GM04503 (cell line): ENCODE data around the gene CFAP251.

Experiments
- DNase-seq: peaks from one replicate; pipeline ENCODE4 v3.0.0-alpha.2; 2012; ENCODE audit warnings: low read depth

CFAP251 gene

DNA sequence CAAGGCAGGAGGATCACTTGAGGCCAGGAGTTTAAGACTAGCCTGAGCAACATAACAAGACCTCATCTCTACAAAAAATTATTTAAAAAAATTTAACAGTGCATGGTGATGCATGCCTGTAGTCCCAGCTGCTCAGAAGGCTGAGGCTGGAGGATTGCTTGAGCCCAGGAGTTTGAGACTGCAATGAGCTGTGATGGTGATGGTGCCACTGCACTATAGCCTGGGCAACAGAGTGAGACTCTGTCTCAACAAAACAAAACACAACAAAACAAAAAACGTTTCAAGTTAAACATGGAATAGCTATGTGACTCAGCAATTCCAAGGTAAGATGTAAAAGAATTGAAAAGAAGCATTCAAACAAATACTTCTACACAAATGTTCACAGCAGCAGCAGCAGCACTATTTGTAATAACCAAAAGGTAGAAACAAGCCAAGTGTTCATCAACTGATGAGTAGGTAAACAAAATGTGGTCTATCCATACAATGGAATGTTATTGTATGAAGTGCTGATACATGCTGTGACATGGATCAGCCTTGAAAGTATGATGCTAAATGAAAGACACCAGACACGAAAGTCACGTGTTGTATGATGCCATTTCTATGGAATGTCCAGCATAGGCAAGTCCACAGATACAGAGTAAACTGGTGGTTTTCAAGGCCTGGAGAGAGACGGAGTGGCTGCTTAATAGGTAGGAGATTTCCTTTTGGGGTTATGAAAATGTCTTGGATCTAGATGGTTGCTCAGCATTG is 31.4 kb downstream of the CFAP251 start:
- DNase-seq, result no peak

DNA sequence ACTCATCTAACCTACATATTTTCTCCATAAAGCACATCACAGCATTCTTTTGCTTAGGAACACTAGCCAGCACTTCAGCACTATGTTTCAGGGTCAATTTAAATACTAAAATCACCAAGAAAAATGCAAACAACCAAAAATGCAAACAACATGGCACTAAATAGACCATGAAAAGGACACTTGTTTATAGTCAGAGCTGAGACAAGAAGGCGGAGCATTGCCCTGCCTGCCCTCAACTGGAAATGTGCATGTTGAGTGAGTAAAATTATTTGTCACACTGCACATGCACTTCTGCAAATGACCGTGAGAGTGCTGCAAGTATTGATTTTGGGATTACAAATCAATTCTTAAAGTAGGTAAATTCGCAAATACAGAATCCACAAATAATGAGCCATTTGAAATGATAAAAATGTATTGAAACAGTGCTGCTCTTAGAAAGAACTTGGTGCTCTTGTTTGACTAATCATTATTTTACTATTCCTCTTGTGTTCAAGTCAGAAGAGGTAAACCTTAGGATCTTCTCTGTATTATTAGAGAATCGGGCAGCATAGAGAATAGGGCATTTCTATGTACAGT is 34.8 kb downstream of the CFAP251 start:
- no peak for DNase-seq

DNA sequence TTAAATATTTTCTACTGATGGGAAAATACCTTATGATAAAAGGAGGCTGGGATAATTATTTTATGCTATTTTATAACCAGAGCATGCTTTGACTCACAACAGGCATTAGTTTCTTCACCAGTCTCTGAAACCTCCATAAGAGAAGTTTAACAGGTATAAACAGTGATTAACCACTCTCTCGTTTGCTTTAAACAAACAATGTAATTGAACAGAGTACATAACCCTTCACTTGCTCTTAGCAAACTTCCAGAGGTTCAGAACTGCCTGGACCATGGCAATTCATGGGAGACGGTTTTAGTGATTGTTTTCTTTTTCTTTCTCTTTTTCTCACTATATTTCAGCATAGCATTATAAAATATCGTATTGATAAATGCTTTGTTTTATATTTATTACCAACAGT is 35.3 kb downstream of the CFAP251 start:
- no peak for DNase-seq

DNA sequence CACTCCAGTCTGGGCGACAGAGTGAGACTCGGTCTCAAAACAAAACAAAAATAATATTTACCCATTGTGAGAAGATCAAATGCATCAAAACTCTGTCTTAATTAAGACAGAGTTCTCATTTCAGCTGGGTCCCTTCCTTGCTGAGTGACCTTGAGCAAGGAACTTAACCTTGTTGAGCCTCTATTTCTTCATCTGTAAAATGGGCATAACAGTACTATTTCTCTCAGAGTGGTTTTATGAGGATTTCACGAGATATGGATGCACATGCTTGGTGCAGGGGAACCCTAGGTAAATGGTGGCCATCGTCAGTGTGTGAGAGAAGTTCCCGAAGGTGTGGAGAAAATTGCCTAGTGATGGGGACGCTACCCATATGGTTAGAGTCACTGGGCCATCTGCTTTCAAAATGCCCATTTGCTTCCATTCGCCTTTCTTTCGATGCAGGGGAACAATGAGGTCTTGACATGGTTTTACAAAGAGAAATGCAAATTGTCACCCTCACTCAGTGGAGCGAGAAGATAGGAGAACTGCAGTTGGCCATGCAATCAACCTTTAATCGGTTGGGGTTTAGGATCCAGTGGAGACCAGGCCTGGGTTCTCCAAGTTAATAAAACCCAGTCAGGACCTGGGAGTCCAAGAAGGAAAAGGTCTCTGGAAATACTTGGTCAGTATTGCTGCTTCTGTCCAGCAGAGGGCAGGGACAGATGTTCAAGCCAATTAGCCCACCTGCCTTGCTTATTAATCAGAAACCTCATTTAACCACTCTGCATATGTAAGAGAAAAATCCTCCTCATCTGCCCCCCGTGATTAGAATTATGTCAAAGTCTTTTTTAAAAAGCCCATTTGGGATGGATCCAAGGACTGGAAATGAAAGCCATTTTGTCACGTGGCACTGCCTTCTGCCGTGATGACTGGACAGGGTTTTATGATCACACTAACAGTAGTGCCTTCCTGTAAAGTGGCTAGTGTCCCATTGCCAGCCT is 37.2 kb downstream of the CFAP251 start:
- DNase-seq, result no peak

DNA sequence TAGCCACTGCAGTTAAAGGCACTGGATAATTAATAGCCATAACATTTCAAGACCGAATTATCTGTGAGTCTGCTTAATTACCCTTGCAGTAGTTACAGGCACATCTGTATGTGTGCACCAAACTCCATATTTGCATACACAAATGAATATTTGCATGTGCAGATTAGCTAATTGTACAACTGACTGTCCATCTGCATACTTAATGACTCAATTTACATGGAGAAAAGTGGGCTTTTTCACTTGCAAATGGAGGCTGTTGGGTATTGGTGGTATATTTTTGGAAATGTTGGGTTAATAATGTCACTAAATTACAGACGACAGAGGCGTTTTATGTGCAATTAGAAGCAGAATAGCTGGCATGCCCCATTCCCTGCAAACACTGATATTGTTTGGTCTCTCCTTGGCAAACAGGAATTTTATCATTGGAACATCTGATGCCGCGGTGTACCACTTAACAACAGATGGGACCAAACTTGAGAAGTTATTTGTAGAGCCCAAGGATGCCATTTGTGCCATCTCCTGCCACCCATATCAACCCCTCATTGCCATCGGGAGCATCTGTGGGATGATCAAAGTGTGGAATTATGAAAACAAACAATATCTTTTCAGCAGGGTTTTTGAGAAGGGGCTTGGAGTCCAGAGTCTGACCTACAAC is 39.6 kb downstream of the CFAP251 start:
- no peak for DNase-seq

DNA sequence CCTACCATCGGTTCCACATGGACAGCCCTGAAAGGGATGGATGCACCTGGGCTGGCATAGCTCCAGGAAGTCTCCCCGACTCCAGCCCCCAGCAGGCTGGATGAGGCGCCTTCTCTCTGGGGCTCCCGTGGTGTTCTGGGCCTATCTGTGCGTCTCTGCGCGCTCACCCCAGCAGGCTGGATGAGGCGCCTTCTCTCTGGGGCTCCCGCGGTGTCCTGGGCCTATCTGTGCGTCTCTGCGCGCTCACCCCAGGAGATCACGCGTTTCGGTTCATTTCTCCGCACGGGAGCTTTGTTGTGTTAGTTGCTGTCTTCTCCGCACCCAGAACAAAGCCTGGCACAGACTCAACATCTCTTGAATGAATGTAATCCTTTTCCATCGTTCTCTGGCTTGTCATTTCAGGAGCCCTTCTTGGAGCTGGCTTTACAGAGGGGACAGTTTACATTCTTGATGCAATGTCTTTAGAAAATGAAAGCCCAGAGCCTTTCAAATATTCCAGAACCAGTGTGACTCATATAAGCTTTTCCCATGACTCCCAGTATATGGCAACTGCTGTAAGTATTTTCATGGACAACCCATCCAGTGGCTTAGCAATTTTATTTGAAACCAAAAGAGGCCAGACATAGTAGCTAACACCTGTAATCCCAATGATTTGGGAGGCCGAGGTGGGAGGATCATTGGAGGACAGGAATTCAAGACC is 40.3 kb downstream of the CFAP251 start:
- DNase-seq, result no peak

DNA sequence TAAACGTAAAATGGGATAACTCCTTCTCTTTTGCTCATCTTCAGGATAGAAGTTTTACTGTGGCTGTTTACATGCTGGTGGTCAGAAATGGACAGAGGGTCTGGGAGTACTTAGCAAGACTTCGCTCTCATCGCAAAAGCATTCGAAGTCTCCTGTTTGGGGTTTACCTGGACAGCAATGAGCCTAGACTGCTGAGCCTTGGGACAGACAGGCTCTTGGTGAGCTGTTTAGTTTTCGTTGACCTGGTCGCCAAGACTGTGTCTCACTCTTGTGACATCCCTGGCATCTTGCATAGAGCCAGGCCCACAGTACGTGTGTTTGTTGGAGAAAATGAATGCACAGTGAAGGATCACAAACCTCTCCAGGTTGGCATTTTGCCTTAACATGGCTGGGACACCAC is 42.1 kb downstream of the CFAP251 start:
- no peak for DNase-seq

DNA sequence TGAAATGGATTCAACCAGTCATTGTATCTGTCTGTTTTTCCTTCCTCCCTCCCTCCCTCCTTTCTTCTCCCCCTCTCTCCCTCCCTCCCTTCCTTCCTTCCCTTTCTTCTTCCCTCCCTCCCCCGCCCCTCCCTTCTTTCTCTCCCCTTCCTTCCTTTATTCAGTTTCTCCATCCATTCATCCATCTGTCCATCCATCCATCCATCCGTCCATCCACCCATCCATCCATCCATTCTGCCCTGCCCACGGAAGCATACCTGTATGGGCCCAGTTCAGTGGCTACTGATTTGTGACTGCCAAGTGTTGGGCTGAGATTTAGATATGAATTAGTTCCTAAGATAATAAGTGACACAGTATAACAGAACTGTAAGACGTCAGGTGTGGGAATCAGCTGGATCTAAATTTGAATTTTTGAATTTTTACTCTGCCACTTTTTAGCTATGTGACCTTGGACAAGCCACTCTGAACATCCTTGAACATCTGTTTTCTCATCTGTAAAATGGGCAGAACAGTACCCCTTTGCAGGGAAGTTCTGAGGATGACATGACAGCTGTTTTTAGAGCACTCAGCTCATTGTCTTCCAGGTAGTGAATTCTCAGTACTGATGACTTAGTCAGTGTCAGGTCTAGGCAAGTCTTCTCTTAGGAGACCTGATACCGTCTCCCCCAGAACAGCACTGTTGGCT is 42.9 kb downstream of the CFAP251 start:
- no peak for DNase-seq

DNA sequence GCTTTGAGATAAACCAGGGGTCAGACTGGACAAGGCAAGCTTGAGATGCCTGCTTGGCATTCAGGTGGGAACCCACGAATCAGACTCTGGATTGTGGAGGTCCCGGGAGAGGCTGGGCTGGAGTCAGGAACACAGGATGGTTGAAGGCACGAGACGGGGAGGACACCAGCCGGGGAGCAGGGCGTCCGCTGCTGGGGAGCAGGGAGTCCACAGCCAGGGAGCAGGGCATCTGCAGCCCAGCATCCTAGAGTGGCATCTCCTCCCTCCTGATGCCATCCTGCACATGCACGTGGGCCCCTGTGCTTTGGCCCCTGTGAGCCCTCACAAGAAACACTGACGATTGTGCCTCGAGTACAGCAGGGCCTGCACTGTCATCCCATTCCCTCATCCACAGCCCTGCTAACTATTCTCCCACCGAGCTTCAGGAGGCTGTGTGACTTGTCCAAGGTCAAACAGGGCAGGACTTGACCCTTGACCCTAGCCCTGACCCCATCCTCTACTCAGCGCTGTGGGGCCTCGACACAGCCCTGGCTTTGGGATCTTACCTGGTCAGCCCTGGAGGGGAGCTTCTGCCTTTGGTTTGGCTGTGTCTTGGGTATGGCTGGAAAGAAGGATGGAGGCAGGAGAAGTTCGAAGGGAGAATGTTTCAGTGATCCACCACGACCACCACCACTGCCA is 45.1 kb downstream of the CFAP251 start:
- DNase-seq, result no peak

DNA sequence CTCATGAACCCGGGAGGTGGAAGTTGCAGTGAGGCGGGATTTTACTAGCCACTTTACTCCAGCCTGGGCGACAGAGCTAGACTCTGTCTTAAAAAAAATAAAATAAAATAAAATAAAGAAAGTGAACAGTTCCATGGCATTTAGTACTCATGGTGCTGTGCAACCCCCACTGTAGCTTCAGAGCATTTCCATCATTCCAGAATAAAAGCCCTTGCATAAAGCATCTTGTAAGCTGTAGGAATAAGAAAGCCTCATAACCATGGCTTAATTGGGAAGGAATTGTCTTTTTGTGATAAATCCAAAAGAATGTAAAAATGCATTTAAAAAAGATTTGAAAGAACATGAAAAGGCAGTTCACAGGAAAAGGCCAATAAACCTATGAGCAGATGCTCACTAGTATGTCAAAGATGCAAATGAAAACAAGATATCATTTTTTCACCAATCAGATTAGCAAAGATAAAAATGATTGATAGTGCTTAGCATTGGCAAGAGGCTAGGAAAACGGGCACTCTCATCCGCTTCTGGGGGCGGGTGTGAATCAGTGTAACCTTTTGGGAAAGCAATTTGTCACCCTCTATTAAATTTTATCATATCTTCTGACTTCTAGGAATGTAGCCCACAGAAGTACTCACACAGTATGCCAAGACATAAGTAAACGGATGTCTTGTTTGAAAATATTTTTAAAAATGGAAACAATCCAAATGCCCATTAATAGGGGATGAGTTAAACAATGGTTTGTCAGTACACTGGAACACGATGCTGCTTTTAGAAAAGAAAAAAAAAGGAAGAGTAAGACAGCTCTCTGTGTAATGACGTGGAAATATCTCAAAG is 46.6 kb downstream of the CFAP251 start:
- peak; percentile 88 for DNase-seq

DNA sequence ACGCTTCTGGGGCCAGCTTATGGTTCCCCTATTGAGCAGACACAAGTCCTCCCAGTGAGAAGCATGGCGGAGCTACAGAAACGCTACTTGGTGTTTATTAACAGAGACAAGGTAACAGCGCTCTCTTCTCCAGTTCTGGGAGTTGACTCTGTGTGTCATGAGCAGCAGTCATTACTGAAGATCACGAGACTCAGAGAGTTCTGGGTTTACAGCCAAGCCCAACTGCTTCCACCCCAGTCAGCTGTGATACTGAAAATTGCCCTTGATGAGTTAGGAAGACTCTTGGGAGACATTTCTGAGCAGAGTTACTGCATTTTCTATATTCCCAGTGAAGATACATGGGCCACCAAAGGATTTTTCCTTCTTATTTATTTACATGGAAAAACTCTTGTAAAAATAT is 48.6 kb downstream of the CFAP251 start:
- DNase-seq, result no peak

DNA sequence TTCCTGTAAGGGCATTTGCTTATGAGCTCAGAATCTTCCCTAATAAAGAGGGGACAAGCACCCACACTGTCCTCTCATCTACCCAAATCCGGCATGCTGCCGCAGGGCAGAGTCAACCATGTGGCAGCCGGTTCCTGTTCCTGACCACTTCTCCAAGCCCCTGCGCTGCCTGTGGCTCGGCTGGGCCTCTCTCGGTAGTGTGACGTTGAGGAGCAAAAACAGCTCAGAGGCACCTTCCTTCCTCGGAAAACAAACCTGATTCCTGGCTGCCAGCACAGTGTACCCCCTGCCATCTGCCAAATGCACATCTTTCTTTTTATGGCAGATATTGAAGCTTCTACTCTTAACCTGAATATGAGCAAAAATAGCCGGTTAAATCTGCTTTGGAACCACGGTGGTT is 50.5 kb downstream of the CFAP251 start:
- no peak for DNase-seq

DNA sequence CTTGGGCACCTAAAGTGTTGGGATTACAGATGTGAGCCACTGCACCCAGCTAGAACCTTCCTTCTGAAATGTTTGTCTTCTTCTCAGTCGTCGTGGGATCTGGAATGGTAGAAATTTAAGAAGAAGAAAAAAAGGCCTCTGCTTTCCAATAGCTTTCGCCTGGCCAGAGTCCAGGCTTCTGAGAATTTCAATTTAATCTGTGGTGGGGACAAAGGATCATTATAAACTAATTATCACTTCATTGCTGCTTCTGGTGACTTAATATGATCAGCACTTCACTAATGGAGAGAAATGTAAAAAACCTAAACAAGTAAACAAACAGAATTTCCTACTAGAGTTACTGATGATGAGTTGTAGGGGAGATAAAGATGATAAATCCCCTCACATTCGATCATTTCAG is 51.3 kb downstream of the CFAP251 start:
- no peak for DNase-seq

DNA sequence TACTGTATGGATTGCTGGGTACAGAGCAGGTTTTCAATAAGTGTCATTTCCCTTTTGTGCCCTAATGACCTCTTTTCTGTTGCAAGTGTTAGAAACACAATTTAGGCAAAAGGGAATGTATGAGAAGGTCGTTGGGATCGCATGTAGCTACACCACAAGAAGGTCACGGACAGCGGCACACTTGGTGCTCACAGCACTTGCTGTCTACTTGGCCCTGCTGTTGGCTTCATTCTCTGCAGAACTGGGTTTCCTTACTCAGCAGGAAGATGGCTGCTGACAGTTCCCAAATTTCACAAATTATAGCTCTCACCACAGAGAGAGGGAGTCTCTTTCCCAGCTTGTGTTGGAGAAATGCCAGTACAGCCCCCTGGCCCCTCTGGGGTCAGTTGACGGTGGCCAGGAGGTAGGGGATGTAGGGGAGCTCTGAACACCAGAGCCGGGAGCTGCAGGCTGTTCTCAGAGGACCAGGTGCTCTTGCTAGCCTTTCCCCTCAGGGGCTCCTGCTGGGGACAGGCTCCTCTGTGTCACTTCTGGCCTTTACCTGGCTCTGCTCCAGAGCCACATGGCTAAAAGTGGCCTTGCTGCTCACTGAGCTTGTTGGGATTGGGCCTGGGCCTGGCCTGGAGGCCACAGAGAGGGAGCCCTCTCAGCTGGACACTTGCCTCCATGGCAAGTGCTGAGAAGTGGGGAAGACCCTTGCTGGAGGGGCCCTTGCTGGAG is 52.3 kb downstream of the CFAP251 start:
- no peak for DNase-seq

DNA sequence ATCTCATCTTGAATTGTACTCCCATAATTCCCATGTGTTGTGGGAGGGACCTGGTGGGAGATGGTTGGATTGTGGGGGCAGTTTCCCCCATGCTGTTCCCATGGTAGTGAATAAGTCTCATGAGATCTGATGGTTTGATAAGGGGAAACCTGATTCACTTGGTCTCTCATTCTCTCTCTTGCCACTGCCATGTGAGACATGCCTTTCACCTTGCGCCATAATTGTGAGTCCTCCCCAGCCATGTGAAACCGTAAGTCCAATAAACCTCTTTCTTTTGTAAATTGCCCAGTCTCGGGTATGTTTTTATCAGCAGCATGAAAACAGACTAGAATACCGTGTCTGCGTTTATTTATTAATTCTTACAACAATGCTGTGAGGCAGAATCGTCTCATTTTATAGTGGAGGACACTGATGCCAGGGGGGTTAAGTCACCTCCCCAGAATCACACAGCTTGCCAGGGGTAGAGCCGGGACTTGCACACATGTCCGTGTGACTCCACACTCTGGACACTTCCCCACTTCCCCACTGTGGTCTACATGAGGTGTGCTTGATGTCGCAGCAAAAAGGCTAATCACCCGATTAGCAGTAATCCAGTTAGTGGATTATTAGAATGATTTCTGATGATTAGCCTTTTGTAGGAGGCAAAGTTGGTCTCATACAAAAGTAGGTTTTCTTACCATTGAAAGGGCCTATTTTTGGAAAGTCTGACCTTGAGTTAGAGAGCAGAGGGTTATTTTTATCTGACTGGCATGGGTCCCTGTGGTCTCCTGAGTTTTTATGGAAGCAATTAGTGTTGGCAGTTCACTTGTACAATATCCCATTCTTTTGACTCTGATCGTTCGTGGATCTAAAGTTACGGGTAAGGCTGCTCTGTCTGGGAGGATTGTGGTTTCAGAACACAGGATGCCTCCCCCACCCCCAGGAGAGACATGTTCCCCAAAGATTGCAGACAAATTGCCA is 55.9 kb downstream of the CFAP251 start:
- no peak for DNase-seq

DNA sequence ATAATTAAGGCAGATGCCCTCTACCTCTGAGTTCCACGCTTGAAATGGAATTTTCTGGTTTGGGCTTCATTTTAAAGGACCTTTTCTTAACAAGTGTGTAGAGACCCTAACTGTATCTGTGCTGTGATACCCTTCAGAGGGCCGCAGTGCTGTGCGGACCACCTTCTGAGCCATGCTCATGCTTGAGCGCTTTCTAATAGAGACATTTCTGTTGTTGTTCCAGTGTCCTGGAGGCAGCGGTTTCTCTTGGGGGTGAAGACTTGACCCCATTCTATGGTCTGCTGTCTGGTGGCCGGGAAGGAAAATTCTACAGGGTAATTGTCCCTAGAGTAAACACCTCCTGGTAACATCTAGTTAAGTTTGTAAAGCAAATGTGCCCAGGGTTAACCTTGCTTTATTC is 56.6 kb downstream of the CFAP251 start:
- no peak for DNase-seq

DNA sequence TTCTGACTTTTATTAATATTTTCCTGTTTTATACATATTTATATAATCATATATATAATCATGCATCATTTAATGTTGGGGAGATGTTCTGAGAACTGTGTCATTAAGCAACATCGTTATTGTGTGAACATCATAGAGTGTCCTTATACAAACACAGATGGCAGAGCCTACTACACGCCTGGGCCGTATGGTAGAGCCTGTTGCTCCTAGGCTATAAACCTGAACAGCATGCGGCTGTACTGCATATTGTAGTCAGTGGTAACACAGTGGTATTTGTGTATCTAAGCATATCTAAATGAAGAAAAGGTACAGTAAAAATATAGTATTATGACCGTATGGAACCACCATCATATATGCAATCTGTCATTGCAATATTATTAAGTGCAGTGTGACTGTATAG is 58.6 kb downstream of the CFAP251 start:
- DNase-seq, result no peak
